PC-3 (cell line): ENCODE results near the gene SYP. TPM values are rescaled to one million over a fixed set of nuclear protein-coding genes. Genes with fewer than 3 reads are reported as not detected.

Source experiments
- ATAC-seq: fragments of 200-7000 bp; cut with Tn5 transposase; 2 replicates; pipeline ENCODE4 v1.9.1; 2020; ENCODE audit warnings: mild to moderate bottlenecking, moderate library complexity
- BruUV-seq: library from RNA; stranded (reverse); fragments of 400-500 nt; replicated peaks from 2 replicates; lab custom pipeline; 2021; lab: Mats Ljungman, UMichigan
- CTCF ChIA-PET: fragments of 300-600 bp; sonication (Branson Sonifier 250); formaldehyde crosslinking; loops from one replicate; lab custom pipeline; 2022; ENCODE audit warnings: antibody characterized with exemption; lab: Charles Lee
- POLR2A ChIA-PET: fragments of 300-600 bp; sonication (Branson Sonifier 250); formaldehyde crosslinking; loops from one replicate; lab custom pipeline; 2022; ENCODE audit warnings: antibody characterized with exemption; ENCODE audit not compliant: unreplicated experiment; lab: Charles Lee
- DNase-seq: peaks from one replicate; pipeline ENCODE4 v3.0.0-alpha.2; 2015
- H2AFZ ChIP-seq: fragments of 300-600 bp; sonication (generic); 2 replicates; pipeline ENCODE4 v1.6.0; 2016; ENCODE audit warnings: antibody characterized with exemption, low read length
- H3F3A ChIP-seq: fragments of 300-600 bp; sonication (generic); one replicate; pipeline ENCODE4 v1.6.0; 2017; ENCODE audit warnings: antibody characterized with exemption, low read length, control low read depth, mild to moderate bottlenecking; ENCODE audit not compliant: unreplicated experiment
- H3K27ac ChIP-seq: fragments of 300-600 bp; sonication (generic); 2 replicates; pipeline ENCODE4 v1.5.1; 2016; ENCODE audit warnings: mild to moderate bottlenecking, low read length
- H3K27me3 ChIP-seq: fragments of 300-600 bp; sonication (generic); 2 replicates; pipeline ENCODE4 v1.6.1; 2016; ENCODE audit warnings: low read length, mixed read lengths
- H3K36me3 ChIP-seq: fragments of 300-600 bp; sonication (generic); 2 replicates; pipeline ENCODE4 v1.6.1; 2016; ENCODE audit warnings: low read depth, mixed run types, low read length, mixed read lengths
- H3K4me1 ChIP-seq: fragments of 300-600 bp; sonication (generic); 2 replicates; pipeline ENCODE4 v1.5.1; 2016; ENCODE audit warnings: low read length; ENCODE audit not compliant: insufficient read depth
- H3K4me2 ChIP-seq: fragments of 300-600 bp; sonication (generic); 2 replicates; pipeline ENCODE4 v1.6.0; 2016; ENCODE audit warnings: low read length
- H3K4me3 ChIP-seq: fragments of 300-600 bp; sonication (generic); 2 replicates; pipeline ENCODE4 v1.5.1; 2016; ENCODE audit warnings: mild to moderate bottlenecking, low read length, mixed read lengths
- H3K79me2 ChIP-seq: fragments of 300-600 bp; sonication (generic); 2 replicates; pipeline ENCODE4 v1.6.1; 2017; ENCODE audit warnings: low read length, mixed read lengths
- H3K9ac ChIP-seq: fragments of 300-600 bp; sonication (generic); 2 replicates; pipeline ENCODE4 v1.6.0; 2016; ENCODE audit warnings: mild to moderate bottlenecking, low read length
- H3K9me2 ChIP-seq: fragments of 300-600 bp; sonication (generic); replicated peaks from 2 replicates; pipeline ENCODE4 v1.6.1; 2016; ENCODE audit warnings: mixed run types, low read length, mixed read lengths
- H3K9me3 ChIP-seq: fragments of 300-600 bp; sonication (generic); 2 replicates; pipeline ENCODE4 v1.6.1; 2016; ENCODE audit warnings: low read length, mixed read lengths
- H4K20me1 ChIP-seq: fragments of 300-600 bp; sonication (generic); 2 replicates; pipeline ENCODE4 v1.6.1; 2016; ENCODE audit warnings: low read length, mixed read lengths
- CTCF ChIP-seq: fragments of 300-600 bp; sonication (generic); conservative IDR thresholded peaks from 2 replicates; pipeline ENCODE4 v1.5.1; 2017; ENCODE audit warnings: antibody characterized with exemption, low read depth, mild to moderate bottlenecking, low read length
- EZH2 ChIP-seq: fragments of 300-600 bp; sonication (generic); IDR thresholded peaks from one replicate; pipeline ENCODE4 v1.6.1; 2017; ENCODE audit warnings: antibody characterized with exemption, mild to moderate bottlenecking, low read length; ENCODE audit not compliant: unreplicated experiment
- EZH2phosphoT487 ChIP-seq: fragments of 300-600 bp; sonication (generic); IDR thresholded peaks from 2 replicates; pipeline ENCODE4 v1.6.1; 2018; ENCODE audit warnings: mild to moderate bottlenecking, antibody characterized with exemption, low read length, borderline replicate concordance
- intact Hi-C: fragments of 100-400 bp; cut with micrococcal nuclease; formaldehyde crosslinking; loops from 2 replicates; pipeline ENCODE4 v1.9.0; 2023
- total RNA-seq: library from RNA; depleted of rRNA; stranded (reverse); fragments of >200 nt; gene quantifications from 2 replicates; pipeline ENCODE4 v1.2.3, GENCODE V29; 2014

The SYP gene
- total RNA-seq, 1 experiment from 2014 or later: 0.47 TPM

- no peak for DNase-seq
- TF ChIP-seq CTCF (no peak), EZH2phosphoT487 (no peak), EZH2 (no peak)
- intact Hi-C loops: no loop called here
- Histone ChIP-seq H3K9me2 (no peaks in the 10 kb centered on the region), H3K9ac (no peak overlapping the region), H2AFZ (no peak overlapping the region), H3K4me3 (peak overlapping the region; percentile 61), H3K9me3 (no peaks in the 10 kb centered on the region), H3K27ac (no peak overlapping the region), H4K20me1 (peaks cover 5% of the 10 kb centered on the region), H3K27me3 (no peaks in the 10 kb centered on the region), H3K36me3 (peaks cover 17% of the 10 kb centered on the region), H3K4me2 (peak overlapping the region; percentile 98), H3K79me2 (peaks cover 22% of the 10 kb centered on the region), H3F3A (no peaks in the 10 kb centered on the region), H3K4me1 (peaks cover 20% of the 10 kb centered on the region)
- ChIA-PET CTCF (interaction anchor here (1.0 to 1.2 kb wide), 3 partner anchors 13 to 28 kb away, joined by 3 to 9 read pairs (median 3); partner anchors contain the start of gene PLP2), POLR2A (interaction anchor here (0.6 kb wide), 1 partner anchor 103 kb away, joined by 4 read pairs; no protein-coding TSS in a partner anchor)
- no TSS peak for BruUV-seq
- no peak for ATAC-seq
Measured at GRCh38 chrX:49183701-49184281, 16.2 kb downstream of the SYP start.

GRCh38 chrX:49179358-49179757 is 20.6 kb downstream of the SYP start:
- Histone ChIP-seq H2AFZ (no peak overlapping the region), H3K4me1 (peaks cover 6% of the 10 kb centered on the region), H3K36me3 (peaks cover 17% of the 10 kb centered on the region), H3K79me2 (peaks cover 11% of the 10 kb centered on the region; the same call in 1 of the 2 replicates), H3K27me3 (no peaks in the 10 kb centered on the region), H3K4me2 (no peak overlapping the region), H3K27ac (no peak overlapping the region), H3K9ac (no peak overlapping the region), H3K9me3 (no peaks in the 10 kb centered on the region), H3K4me3 (no peak overlapping the region), H4K20me1 (peaks cover 5% of the 10 kb centered on the region), H3F3A (no peaks in the 10 kb centered on the region), H3K9me2 (no peaks in the 10 kb centered on the region)
- CTCF ChIA-PET: no interaction called here
- intact Hi-C loops: no loop called here
- no TSS peak for BruUV-seq
- ATAC-seq (no peak), DNase-seq (no peak)
- POLR2A ChIA-PET: interaction anchor here (0.6 kb wide), 1 partner anchor 496 kb away, joined by 3 read pairs; the partner anchor contains the start of gene WAS
- no peak for TF ChIP-seq EZH2
- no peak for TF ChIP-seq CTCF
- TF ChIP-seq EZH2phosphoT487: no peak

GRCh38 chrX:49178537-49178936 is 21.5 kb downstream of the SYP start:
- TF ChIP-seq EZH2phosphoT487 (no peak), CTCF (no peak), EZH2 (no peak)
- BruUV-seq: no TSS peak
- Histone ChIP-seq H3K36me3 (peaks cover 16% of the 10 kb centered on the region), H3K27ac (no peak overlapping the region), H3K27me3 (no peaks in the 10 kb centered on the region), H3K4me3 (no peak overlapping the region), H3K9ac (no peak overlapping the region), H3F3A (no peaks in the 10 kb centered on the region), H2AFZ (no peak overlapping the region), H3K4me1 (no peaks in the 10 kb centered on the region), H3K79me2 (peaks cover 13% of the 10 kb centered on the region), H4K20me1 (peaks cover 1% of the 10 kb centered on the region), H3K9me2 (no peaks in the 10 kb centered on the region), H3K4me2 (no peak overlapping the region), H3K9me3 (no peaks in the 10 kb centered on the region)
- ChIA-PET CTCF (no interaction called here), POLR2A (no interaction called here)
- ATAC-seq: no peak
- intact Hi-C loops: no loop called here
- no peak for DNase-seq
